ENCODE results near the gene HOATZ.

HOATZ gene

GRCh38 chr11:111535281-111535680, 20.7 kb downstream of the HOATZ start:
- H3K4me1 ChIP-seq (ENCODE audit: control insufficient read depth, insufficient read depth, low read length) = peaks cover 17% of the 10 kb centered on the region
- no peak overlapping the region for H3K27ac ChIP-seq (ENCODE audit: low read depth, low read length)
- H3K9ac ChIP-seq (ENCODE audit: low read length) = no peak overlapping the region
- H3K4me3 ChIP-seq (ENCODE audit: low read depth, low read length) = no peak overlapping the region
- H3K36me3 ChIP-seq (ENCODE audit: control insufficient read depth, insufficient read depth, low read length) = no peaks in the 10 kb centered on the region
- H3K9me3 ChIP-seq (ENCODE audit: control insufficient read depth, insufficient read depth, low read depth, low read length) = 0 out of 2 replicates have a peak, but pooled peaks cover 3% of the 10 kb centered on the region
- peaks cover 27% of the 10 kb centered on the region for H3K27me3 ChIP-seq (ENCODE audit: control insufficient read depth, insufficient read depth, low read length)

GRCh38 chr11:111537336-111537860, 22.8 kb downstream of the HOATZ start:
- H3K36me3 ChIP-seq (ENCODE audit: control insufficient read depth, insufficient read depth, low read length) = no peaks in the 10 kb centered on the region
- H3K9ac ChIP-seq (ENCODE audit: low read length) = no peak overlapping the region
- 0 out of 2 replicates have a peak, but pooled peaks cover 3% of the 10 kb centered on the region for H3K9me3 ChIP-seq (ENCODE audit: control insufficient read depth, insufficient read depth, low read depth, low read length)
- peaks cover 19% of the 10 kb centered on the region for H3K4me1 ChIP-seq (ENCODE audit: control insufficient read depth, insufficient read depth, low read length)
- H3K4me3 ChIP-seq (ENCODE audit: low read depth, low read length) = no peak overlapping the region
- H3K27ac ChIP-seq (ENCODE audit: low read depth, low read length) = no peak overlapping the region
- peaks cover 48% of the 10 kb centered on the region for H3K27me3 ChIP-seq (ENCODE audit: control insufficient read depth, insufficient read depth, low read length)

- no peak overlapping the region for H3K4me3 ChIP-seq (ENCODE audit: low read depth, low read length)
- 0 out of 2 replicates have a peak, but pooled peaks cover 3% of the 10 kb centered on the region for H3K9me3 ChIP-seq (ENCODE audit: control insufficient read depth, insufficient read depth, low read depth, low read length)
- H3K9ac ChIP-seq (ENCODE audit: low read length) = no peak overlapping the region
- peaks cover 19% of the 10 kb centered on the region for H3K4me1 ChIP-seq (ENCODE audit: control insufficient read depth, insufficient read depth, low read length)
- H3K36me3 ChIP-seq (ENCODE audit: control insufficient read depth, insufficient read depth, low read length) = no peaks in the 10 kb centered on the region
- H3K27ac ChIP-seq (ENCODE audit: low read depth, low read length) = no peak overlapping the region
- H3K27me3 ChIP-seq (ENCODE audit: control insufficient read depth, insufficient read depth, low read length) = peaks cover 59% of the 10 kb centered on the region
These were observed 24.0 kb downstream of the HOATZ start for GRCh38 chr11:111538407-111539114.

- Histone ChIP-seq H3K9ac (ENCODE audit: low read length) (no peak overlapping the region), H3K4me3 (ENCODE audit: low read depth, low read length) (peak overlapping the region; percentile 90), H3K27me3 (ENCODE audit: control insufficient read depth, insufficient read depth, low read length) (peaks cover 68% of the 10 kb centered on the region), H3K36me3 (ENCODE audit: control insufficient read depth, insufficient read depth, low read length) (no peaks in the 10 kb centered on the region), H3K9me3 (ENCODE audit: control insufficient read depth, insufficient read depth, low read depth, low read length) (0 out of 2 replicates have a peak, but pooled peaks cover 3% of the 10 kb centered on the region), H3K27ac (ENCODE audit: low read depth, low read length) (no peak overlapping the region), H3K4me1 (ENCODE audit: control insufficient read depth, insufficient read depth, low read length) (peaks cover 19% of the 10 kb centered on the region)
These were observed 25.0 kb downstream of the HOATZ start for GRCh38 chr11:111539426-111540113.

- no peak within 1 kb of the TSS for H3K27ac ChIP-seq (ENCODE audit: low read depth, low read length)
- peak within 1 kb of the TSS; percentile 90 for H3K4me3 ChIP-seq (ENCODE audit: low read depth, low read length)
- H3K36me3 ChIP-seq (ENCODE audit: control insufficient read depth, insufficient read depth, low read length) = no peaks in the 10 kb centered on the region
- H3K9ac ChIP-seq (ENCODE audit: low read length) = peak within 1 kb of the TSS; percentile 53
- H3K9me3 ChIP-seq (ENCODE audit: control insufficient read depth, insufficient read depth, low read depth, low read length) = 0 out of 2 replicates have a peak, but pooled peaks cover 3% of the 10 kb centered on the region
- H3K4me1 ChIP-seq (ENCODE audit: control insufficient read depth, insufficient read depth, low read length) = peaks cover 19% of the 10 kb centered on the region
- peaks cover 68% of the 10 kb centered on the region for H3K27me3 ChIP-seq (ENCODE audit: control insufficient read depth, insufficient read depth, low read length)
These were observed 25.7 kb downstream of the HOATZ start, which contains the start of gene LAYN for GRCh38 chr11:111540114-111540936. LAYN (plus strand) TSS chr11:111540720; CDS start chr11:111540844, 124 bp downstream.

GRCh38 chr11:111540937-111541253, 26.3 kb downstream of the HOATZ start:
- Histone ChIP-seq H3K4me1 (ENCODE audit: control insufficient read depth, insufficient read depth, low read length) (peaks cover 19% of the 10 kb centered on the region), H3K9me3 (ENCODE audit: control insufficient read depth, insufficient read depth, low read depth, low read length) (0 out of 2 replicates have a peak, but pooled peaks cover 3% of the 10 kb centered on the region), H3K27ac (ENCODE audit: low read depth, low read length) (no peak overlapping the region), H3K36me3 (ENCODE audit: control insufficient read depth, insufficient read depth, low read length) (no peaks in the 10 kb centered on the region), H3K27me3 (ENCODE audit: control insufficient read depth, insufficient read depth, low read length) (peaks cover 68% of the 10 kb centered on the region), H3K4me3 (ENCODE audit: low read depth, low read length) (peak overlapping the region; percentile 90), H3K9ac (ENCODE audit: low read length) (peak overlapping the region; percentile 16)

- no peak overlapping the region for H3K27ac ChIP-seq (ENCODE audit: low read depth, low read length)
- peak overlapping the region; percentile 16 for H3K9ac ChIP-seq (ENCODE audit: low read length)
- H3K9me3 ChIP-seq (ENCODE audit: control insufficient read depth, insufficient read depth, low read depth, low read length) = 0 out of 2 replicates have a peak, but pooled peaks cover 3% of the 10 kb centered on the region
- H3K4me3 ChIP-seq (ENCODE audit: low read depth, low read length) = peak overlapping the region; percentile 90
- H3K4me1 ChIP-seq (ENCODE audit: control insufficient read depth, insufficient read depth, low read length) = peaks cover 19% of the 10 kb centered on the region
- peaks cover 68% of the 10 kb centered on the region for H3K27me3 ChIP-seq (ENCODE audit: control insufficient read depth, insufficient read depth, low read length)
- no peaks in the 10 kb centered on the region for H3K36me3 ChIP-seq (ENCODE audit: control insufficient read depth, insufficient read depth, low read length)
These were observed 26.9 kb downstream of the HOATZ start for GRCh38 chr11:111541254-111542061.

GRCh38 chr11:111542606-111543275, 28.2 kb downstream of the HOATZ start:
- Histone ChIP-seq H3K9ac (ENCODE audit: low read length) (no peak overlapping the region), H3K27me3 (ENCODE audit: control insufficient read depth, insufficient read depth, low read length) (peaks cover 67% of the 10 kb centered on the region), H3K9me3 (ENCODE audit: control insufficient read depth, insufficient read depth, low read depth, low read length) (0 out of 2 replicates have a peak, but pooled peaks cover 3% of the 10 kb centered on the region), H3K36me3 (ENCODE audit: control insufficient read depth, insufficient read depth, low read length) (no peaks in the 10 kb centered on the region), H3K4me1 (ENCODE audit: control insufficient read depth, insufficient read depth, low read length) (peaks cover 19% of the 10 kb centered on the region), H3K4me3 (ENCODE audit: low read depth, low read length) (no peak overlapping the region), H3K27ac (ENCODE audit: low read depth, low read length) (no peak overlapping the region)

GRCh38 chr11:111548525-111548924, 33.9 kb downstream of the HOATZ start:
- Histone ChIP-seq H3K27ac (ENCODE audit: low read depth, low read length) (no peak overlapping the region), H3K36me3 (ENCODE audit: control insufficient read depth, insufficient read depth, low read length) (no peaks in the 10 kb centered on the region), H3K9ac (ENCODE audit: low read length) (no peak overlapping the region), H3K4me3 (ENCODE audit: low read depth, low read length) (no peak overlapping the region), H3K9me3 (ENCODE audit: control insufficient read depth, insufficient read depth, low read depth, low read length) (no peaks in the 10 kb centered on the region), H3K27me3 (ENCODE audit: control insufficient read depth, insufficient read depth, low read length) (peaks cover 9% of the 10 kb centered on the region), H3K4me1 (ENCODE audit: control insufficient read depth, insufficient read depth, low read length) (peaks cover 17% of the 10 kb centered on the region; the same call in 1 of the 2 replicates)

All from HUES6 (cell line).